SH-SY5Y (cell line): ENCODE measurements around the gene CHRDL2.

Source experiments
- GATA2 ChIP-seq: IDR thresholded peaks from 2 replicates; pipeline ENCODE4 v1.6.1; 2011; ENCODE audit warnings: mild to moderate bottlenecking, low read depth, low read length
- GATA3 ChIP-seq: IDR thresholded peaks from 2 replicates; pipeline ENCODE4 v1.6.1; 2011; ENCODE audit warnings: low read depth, mild to moderate bottlenecking, low read length, moderate library complexity

DNA sequence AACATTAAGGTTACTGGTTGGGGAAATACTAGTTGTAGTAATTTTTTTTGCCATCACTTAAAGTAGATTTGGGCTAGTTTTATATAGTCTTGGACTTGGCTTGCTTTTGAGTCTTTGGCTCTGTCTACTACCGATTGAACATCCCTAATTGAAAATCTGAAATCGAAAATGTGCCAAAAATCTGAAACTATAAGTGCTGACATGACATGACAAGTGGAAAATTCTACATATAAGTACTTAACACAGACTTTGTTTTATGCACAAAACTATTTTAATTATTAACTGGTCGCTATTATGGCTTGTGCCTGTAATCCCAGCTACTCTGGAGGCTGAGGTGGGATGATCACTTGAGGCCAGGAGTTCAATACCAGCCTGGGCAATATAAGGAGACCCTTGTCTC, 39.9 kb upstream of the CHRDL2 start:
- TF ChIP-seq GATA3 (no peak), GATA2 (no peak)
